SK-N-DZ (cell line): Measurements from ENCODE around the gene ADAM10.
"Not testable (repeated sequence)": the region's sequence is repeated elsewhere in the genome, so short reads cannot be mapped to it uniquely, and the experiment has no call there.

Experiments
- DNase-seq: peaks from one replicate; pipeline ENCODE4 v3.0.0-alpha.2; 2015; ENCODE audit warnings: low spot score

Gene ADAM10

GRCh38 chr15:58676766-58677165 is 72.7 kb downstream of the ADAM10 start:
- no peak for DNase-seq

- no peak for DNase-seq
Measured at GRCh38 chr15:58671186-58671585, 78.3 kb downstream of the ADAM10 start.

GRCh38 chr15:58669108-58669507 is 80.4 kb downstream of the ADAM10 start:
- no peak for DNase-seq

GRCh38 chr15:58666957-58667356 is 82.5 kb downstream of the ADAM10 start:
- DNase-seq: no peak

GRCh38 chr15:58665672-58666071 is 83.8 kb downstream of the ADAM10 start:
- DNase-seq: no peak

- DNase-seq: no peak
Measured at GRCh38 chr15:58650102-58650501, 99.4 kb downstream of the ADAM10 start.

GRCh38 chr15:58649175-58649574 is 100.3 kb downstream of the ADAM10 start:
- DNase-seq: no peak

GRCh38 chr15:58643996-58644395 is 105.5 kb downstream of the ADAM10 start:
- no peak for DNase-seq

GRCh38 chr15:58641660-58642059 is 107.8 kb downstream of the ADAM10 start:
- no peak for DNase-seq

GRCh38 chr15:58639992-58640391 is 109.5 kb downstream of the ADAM10 start:
- DNase-seq: no peak

- DNase-seq: no peak
Measured at GRCh38 chr15:58639002-58639756, 110.3 kb downstream of the ADAM10 start.

- DNase-seq: no peak
Measured at GRCh38 chr15:58632789-58633188, 116.7 kb downstream of the ADAM10 start.

GRCh38 chr15:58631319-58631718 is 118.2 kb downstream of the ADAM10 start:
- no peak for DNase-seq

GRCh38 chr15:58629625-58630024 is 119.9 kb downstream of the ADAM10 start:
- no peak for DNase-seq

- DNase-seq: no peak
Measured at GRCh38 chr15:58628206-58628947, 121.1 kb downstream of the ADAM10 start.

GRCh38 chr15:58627701-58628100 is 121.8 kb downstream of the ADAM10 start:
- DNase-seq: no peak

- DNase-seq: no peak
Measured at GRCh38 chr15:58627046-58627445, 122.5 kb downstream of the ADAM10 start.

GRCh38 chr15:58626378-58626777 is 123.1 kb downstream of the ADAM10 start:
- no peak for DNase-seq

GRCh38 chr15:58622877-58623276 is 126.6 kb downstream of the ADAM10 start:
- DNase-seq: no peak

GRCh38 chr15:58620268-58620667 is 129.2 kb downstream of the ADAM10 start:
- not testable (repeated sequence) for DNase-seq

- DNase-seq: no peak
Measured at GRCh38 chr15:58616171-58616570, 133.3 kb downstream of the ADAM10 start.

GRCh38 chr15:58611731-58612676 is 137.5 kb downstream of the ADAM10 start:
- no peak for DNase-seq
